ENCODE measurements around the gene DNAH6.

The DNAH6 gene

GRCh38 chr2:84631985-84632384 lies 115.7 kb downstream of the DNAH6 start:
- no peak for DNase-seq (ENCODE audit: low spot score)

DNA sequence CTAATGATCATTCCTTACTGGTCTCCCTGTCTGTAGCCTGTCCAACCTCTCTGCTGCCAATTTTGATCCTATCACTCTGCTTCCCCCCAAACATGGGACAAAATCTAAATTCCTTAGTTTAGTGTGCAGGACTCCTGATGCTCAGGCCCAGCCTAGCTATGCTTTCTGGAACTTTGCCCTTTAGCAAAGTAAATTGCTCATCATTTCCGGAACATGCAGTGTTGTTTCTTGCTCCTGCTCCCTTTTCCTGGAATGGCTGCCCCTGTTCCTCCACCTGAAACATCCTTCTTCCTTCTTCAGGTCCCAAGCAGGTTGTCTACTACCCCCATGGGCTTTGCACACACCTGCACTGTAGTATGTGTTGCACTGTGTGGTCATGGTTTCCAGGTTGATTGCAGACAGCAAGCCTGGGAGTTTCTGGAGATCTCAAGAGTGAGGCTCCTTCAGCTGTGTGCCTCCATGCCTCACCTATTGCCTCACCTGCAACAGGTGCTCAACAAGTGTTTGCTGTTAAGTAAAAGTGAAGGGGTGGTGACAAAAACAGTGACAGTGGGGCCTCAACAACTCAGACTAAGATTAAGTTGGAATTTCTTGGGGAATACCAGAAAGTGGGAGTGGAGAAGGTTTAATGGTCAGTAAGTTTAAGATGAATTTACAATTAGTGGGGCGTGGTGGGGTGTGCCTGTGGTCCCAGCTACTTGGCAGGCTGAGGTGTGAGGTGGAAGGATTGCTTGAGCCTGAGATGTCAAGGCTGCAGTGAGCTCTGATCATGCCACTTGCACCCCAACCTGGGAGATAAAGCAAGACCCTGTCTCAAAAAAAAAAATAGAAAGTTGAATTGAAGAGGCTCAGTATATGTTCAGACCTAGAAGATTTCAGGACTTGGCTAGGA lies 120.0 kb downstream of the DNAH6 start:
- DNase-seq (ENCODE audit: low spot score) = no peak

DNA sequence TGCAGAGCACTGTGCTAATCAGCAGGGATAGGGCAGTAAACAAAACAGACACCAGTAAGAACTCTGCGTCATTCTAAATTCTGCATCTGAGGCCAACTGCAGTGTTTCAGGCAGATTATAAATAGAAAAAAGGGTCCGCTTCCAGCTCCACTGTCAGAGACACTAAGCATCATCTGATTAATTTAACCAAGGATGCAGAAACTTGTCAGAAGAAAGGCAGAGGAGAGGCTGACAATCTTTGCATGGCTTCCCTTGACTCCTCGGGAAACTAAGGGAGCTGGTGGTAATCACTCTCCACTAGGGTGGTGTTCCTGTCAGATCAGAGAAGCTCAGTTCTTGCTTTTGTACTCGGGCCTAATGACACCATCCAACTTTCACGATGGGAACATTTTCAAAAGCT lies 123.5 kb downstream of the DNAH6 start:
- no peak for DNase-seq (ENCODE audit: low spot score)

DNA sequence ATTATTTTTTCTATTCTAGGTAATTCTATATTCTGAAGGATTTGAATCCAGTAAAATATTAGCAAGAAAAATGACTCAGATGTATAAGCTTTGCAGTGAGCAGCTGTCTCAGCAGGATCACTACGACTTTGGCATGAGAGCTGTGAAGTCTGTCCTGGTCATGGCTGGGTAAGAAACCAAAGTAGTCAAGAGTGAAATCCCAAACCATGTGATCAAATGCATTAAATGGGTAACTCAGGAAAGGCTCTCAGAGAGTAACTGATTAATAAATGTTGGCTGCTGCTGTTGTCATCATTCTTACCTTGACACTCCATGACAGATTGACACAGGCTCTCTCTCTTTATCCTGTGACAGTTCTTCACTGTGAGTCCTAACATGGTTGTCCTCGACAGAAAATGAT lies 124.1 kb downstream of the DNAH6 start:
- no peak for DNase-seq (ENCODE audit: low spot score)

- DNase-seq (ENCODE audit: low spot score) = no peak
Observed at GRCh38 chr2:84641021-84641420, 124.7 kb downstream of the DNAH6 start.

DNA sequence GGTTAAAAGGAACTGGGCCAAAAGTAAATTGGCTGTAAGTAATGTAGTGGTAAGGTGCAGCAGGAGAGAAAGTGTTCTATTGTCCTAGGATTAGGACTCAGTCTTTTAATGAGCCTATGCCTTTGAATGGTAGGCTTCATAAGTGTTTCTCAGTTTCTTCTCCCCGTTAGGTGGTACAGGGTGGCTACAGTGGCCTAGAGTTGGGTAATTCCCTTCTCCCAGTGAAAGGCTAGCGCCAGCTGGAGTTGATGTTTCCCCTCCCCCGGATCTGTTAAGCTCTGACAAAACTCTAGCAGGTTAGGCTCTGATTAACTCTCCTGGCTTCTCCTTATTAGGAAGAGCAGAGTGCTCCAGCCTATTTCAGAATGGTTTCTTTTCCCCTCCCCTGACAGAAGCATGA lies 127.7 kb downstream of the DNAH6 start:
- no peak for DNase-seq (ENCODE audit: low spot score)

DNA sequence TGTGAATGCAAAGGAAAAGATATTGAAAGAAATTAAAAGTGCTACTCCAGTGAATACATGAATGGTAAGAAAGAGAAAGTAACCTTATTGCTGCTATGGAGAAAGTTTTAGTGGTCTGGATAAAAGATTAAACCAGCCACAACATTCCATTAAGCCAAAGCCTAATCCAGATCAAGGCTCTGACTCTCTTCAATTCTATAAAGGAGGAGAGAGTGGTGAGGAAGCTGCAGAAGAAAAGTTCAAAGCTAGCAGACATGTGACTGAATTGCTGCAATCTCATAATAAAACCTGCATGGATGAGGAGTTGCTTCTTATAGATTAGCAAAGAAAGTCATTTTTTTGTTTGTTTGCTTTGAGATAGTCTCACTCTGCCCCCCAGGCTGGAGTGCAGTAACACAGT lies 130.2 kb downstream of the DNAH6 start:
- no peak for DNase-seq (ENCODE audit: low spot score)

DNA sequence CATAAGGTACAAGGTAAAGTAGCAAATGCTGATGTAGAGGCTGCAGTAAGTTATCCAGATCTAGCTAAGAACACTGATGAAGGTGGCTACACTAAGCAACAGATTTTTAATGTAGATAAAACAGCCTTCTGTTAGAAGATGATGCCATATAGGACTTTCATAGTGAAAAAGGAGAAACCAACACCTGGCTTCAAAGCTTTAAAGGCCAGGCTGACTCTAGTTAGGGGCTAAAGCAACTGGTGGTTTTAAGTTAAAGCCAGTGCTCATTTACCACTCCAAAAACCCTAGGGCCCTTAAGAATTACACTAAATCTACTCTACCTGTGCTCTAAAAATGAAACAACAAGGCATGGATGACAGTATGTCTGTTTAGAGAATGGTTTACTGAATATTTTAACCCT lies 131.0 kb downstream of the DNAH6 start:
- DNase-seq (ENCODE audit: low spot score) = no peak

DNA sequence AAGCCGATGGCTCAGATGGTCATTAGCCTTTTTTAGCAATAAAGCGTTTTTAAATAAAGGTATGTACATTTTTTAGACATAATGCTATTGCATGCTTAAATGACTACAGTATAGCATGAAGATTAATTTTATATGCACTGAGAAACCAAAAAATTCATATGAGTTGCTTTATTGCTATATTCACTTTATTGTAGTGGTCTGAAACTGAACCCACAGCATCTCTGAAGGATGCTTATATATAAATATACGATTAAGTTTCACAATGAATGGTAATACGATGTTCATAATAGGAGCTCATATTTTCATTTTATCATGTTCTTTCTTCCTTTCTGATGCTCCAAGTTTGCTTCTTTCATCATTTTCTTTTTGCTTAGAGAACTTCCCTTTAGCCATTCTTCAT lies 132.8 kb downstream of the DNAH6 start:
- DNase-seq (ENCODE audit: low spot score) = no peak

- DNase-seq (ENCODE audit: low spot score) = no peak
Observed at GRCh38 chr2:84649487-84650142, 133.3 kb downstream of the DNAH6 start.

- DNase-seq (ENCODE audit: low spot score) = no peak
Observed at GRCh38 chr2:84652431-84652830, 136.1 kb downstream of the DNAH6 start.

DNA sequence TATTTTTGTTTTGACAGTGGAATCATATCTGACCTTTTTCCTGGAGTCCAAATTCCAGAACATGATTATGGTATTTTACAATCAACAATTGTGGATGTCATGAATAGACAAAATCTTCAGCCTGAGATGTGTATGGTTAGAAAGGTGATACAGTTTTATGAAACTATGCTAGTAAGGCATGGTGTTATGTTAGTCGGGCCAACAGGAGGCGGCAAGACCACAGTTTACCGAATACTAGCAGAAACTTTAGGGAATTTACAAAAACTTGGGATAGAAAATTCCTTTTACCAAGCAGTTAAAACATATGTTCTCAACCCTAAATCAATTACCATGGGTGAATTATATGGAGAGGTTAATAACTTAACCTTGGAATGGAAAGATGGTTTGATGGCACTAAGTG lies 137.0 kb downstream of the DNAH6 start:
- no peak for DNase-seq (ENCODE audit: low spot score)

GRCh38 chr2:84654414-84654813 lies 138.1 kb downstream of the DNAH6 start:
- no peak for DNase-seq (ENCODE audit: low spot score)

GRCh38 chr2:84669122-84669521 lies 152.8 kb downstream of the DNAH6 start:
- no peak for DNase-seq (ENCODE audit: low spot score)

- no peak for DNase-seq (ENCODE audit: low spot score)
Observed at GRCh38 chr2:84674099-84674498, 157.8 kb downstream of the DNAH6 start.

DNA sequence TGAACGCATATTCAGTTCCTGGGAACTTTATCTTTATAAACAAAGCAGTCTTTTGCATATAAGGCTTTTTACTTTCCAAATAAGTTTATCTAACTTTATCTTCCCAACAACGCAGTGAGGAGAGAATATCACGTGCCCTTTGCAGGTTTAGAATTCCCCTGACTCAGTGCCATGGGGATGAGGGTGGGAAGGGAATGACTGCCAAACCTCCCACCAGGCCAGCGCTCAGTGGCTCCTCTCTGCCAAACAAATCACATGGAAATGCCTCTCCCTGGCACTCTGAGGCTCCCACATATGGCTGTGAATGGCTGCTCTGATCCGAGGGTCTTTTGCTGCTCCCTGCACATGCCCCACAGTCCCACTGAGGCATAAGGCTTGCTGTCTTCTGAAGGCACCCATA lies 158.3 kb downstream of the DNAH6 start:
- no peak for DNase-seq (ENCODE audit: low spot score)

GRCh38 chr2:84676295-84676694 lies 160.0 kb downstream of the DNAH6 start:
- no peak for DNase-seq (ENCODE audit: low spot score)

- no peak for DNase-seq (ENCODE audit: low spot score)
Observed at GRCh38 chr2:84678214-84678613, 161.9 kb downstream of the DNAH6 start.

GRCh38 chr2:84686783-84687476 lies 170.6 kb downstream of the DNAH6 start:
- DNase-seq (ENCODE audit: low spot score) = no peak

DNA sequence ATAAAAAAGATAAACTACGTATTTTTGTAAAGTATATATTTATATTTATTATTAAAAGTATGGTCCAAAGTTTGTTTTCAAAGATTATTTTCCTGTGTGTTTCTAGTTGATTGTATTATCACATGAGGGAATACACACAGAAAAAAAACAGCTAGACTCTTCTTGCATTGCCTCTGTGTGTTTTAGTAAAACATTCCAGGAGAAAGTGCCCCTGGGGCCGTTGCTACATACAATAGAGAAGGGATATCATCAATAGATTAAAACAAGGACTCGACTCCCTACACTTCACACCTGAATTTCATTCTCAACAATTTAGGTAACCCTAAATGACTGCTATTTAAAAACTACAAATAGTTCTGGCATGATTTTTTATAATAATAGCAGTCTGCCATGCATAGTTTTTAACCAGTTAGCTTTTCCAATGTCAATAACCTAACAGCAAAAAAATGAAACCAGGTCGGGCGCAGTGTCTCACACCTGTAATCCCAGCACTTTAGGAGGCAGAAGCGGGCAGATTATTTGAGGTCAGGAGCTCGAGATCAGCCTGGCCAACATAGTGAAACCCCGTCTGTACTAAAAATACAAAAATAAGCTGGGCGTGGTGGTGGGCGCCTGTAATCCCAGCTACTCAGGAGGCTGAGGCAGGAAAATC lies 171.3 kb downstream of the DNAH6 start:
- DNase-seq (ENCODE audit: low spot score) = no peak

DNA sequence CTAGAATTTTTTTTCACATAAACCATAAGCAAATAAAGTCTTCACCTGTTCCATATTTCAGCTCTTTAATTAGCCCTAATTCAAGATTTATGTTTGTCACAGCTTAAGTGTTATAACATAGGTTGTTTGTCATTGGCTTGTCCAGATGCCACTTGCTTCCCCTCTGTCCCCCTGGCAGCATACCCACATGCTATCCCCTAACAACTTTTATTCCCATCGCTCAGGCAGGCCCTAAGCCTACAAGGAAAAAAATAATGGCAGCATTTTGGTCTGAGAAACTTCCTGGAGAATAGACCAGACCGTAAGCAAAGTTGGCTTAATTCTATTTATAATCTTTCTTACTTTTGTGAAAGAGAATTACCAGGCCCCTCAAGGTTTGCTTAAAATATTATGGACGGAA lies 173.9 kb downstream of the DNAH6 start:
- DNase-seq (ENCODE audit: low spot score) = no peak

- no peak for DNase-seq (ENCODE audit: low spot score)
Observed at GRCh38 chr2:84694088-84694622, 177.9 kb downstream of the DNAH6 start.

Data from hematopoietic multipotent progenitor cell treated with erythropoietin and hydrocortisone succinate and interleukin-3 and kit ligand, for 17 days (in vitro differentiated cells).